T47D (cell line): Measurements from ENCODE around the gene TFPT.

Experiments used
- DNase-seq, 2 experiments: peaks; one replicate each; pipeline versions ENCODE4 v3.0.0 to v3.0.0-alpha.2; 2011 to 2012; ENCODE audit warnings: low read depth in 1 of 2, low spot score in 1 of 2
- JUND ChIP-seq: IDR thresholded peaks from 2 replicates; pipeline ENCODE4 v1.6.1; 2012; ENCODE audit warnings: low read depth
- in situ Hi-C: cut with HindIII; loops from 2 replicates; pipeline ENCODE4 v1.10.0; 2016; ENCODE audit warnings: low sequenced_read_pairs, low pct_unique_long_range_greater_than_20kb

TFPT gene

GRCh38 chr19:54128441-54128725 lies 12.9 kb upstream of the TFPT start:
- in situ Hi-C loops = no loop called here
- DNase-seq = no peak
- no peak for TF ChIP-seq JUND

DNA sequence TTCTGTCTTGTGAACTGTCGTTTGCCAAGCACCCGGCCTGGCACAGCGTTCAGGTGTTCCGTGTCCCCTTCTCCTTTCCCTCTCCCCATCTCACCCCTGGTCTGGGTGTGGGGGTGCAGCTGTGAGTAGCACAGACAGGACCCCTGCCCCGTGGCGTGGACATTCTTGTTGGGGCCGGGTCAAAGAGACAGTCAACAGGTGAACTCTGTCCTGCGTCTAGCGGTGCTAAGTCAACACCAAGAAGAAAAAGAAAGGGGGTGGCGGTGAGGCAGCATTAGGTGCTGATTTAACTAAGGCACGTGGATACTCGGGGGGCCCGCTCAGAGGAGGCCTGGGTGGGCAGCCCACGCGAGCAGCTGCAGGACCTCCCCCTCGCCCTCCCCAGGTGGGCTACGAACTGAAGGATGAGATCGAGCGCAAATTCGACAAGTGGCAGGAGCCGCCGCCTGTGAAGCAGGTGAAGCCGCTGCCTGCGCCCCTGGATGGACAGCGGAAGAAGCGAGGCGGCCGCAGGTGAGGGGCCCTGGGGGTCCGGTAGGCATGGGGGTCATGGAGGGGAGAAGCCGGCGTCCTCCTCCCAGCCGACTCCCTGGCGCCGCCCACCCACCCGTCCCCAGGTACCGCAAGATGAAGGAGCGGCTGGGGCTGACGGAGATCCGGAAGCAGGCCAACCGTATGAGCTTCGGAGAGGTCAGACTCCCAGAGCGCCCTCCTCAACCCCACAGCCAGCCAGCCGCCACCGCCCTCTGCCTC lies 12.4 kb upstream of the TFPT start:
- in situ Hi-C loops = no loop called here
- no peak for TF ChIP-seq JUND
- DNase-seq = no peak

GRCh38 chr19:54125713-54126112 lies 10.3 kb upstream of the TFPT start:
- in situ Hi-C loops = no loop called here
- no peak for DNase-seq
- TF ChIP-seq JUND = no peak

DNA sequence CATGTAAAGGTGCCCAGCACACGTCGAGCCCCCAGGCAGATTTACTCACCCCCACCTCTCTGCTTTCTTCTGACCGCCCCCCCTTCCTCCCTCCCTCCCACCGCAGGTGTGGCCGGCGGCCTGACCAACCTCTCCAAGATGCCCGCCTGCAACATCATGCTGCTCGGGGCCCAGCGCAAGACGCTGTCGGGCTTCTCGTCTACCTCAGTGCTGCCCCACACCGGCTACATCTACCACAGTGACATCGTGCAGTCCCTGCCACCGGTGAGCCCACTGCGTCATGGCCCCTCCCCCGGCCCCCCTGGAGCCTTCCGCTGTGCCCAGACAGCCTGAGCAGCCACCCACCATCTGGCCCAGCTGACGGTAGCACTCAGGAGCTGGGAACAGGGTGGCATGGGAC lies 8.9 kb upstream of the TFPT start:
- TF ChIP-seq JUND = no peak
- DNase-seq = no peak
- in situ Hi-C loops = no loop called here

GRCh38 chr19:54123682-54124081 lies 8.2 kb upstream of the TFPT start:
- no peak for TF ChIP-seq JUND
- DNase-seq = no peak
- in situ Hi-C loops = no loop called here

DNA sequence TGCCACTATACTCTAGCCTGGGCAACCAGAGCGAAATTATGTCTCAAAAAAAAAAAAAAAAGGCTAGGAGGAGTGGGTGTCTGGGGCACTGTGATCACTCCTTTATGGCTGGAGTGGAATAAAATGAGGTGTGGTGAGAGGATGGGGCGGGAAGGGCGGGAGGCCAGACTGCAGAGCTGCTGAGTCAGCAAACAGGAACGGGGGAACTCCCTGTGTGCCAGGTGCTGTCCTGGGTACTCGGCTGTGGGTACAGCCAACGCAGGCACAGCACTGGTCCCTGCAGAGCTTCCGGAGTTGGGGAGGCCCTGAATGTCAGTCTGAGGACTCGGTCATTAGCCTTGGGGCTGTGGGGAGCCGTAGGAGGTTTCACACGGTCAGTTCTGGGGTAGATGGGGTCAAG lies 5.8 kb upstream of the TFPT start:
- in situ Hi-C loops = no loop called here
- no peak for TF ChIP-seq JUND
- DNase-seq = no peak

GRCh38 chr19:54114340-54115108 lies 933 bp downstream of the TFPT start:
- in situ Hi-C loops = no loop called here
- TF ChIP-seq JUND = no peak
- peak; percentile 29 to 52 for DNase-seq

- TF ChIP-seq JUND = no peak
- in situ Hi-C loops = no loop called here
- no peak for DNase-seq
Observed at GRCh38 chr19:54109651-54110050, 5.8 kb downstream of the TFPT start.

GRCh38 chr19:54108496-54108895 lies 7.0 kb downstream of the TFPT start:
- DNase-seq = no peak
- TF ChIP-seq JUND = no peak
- in situ Hi-C loops = no loop called here

DNA sequence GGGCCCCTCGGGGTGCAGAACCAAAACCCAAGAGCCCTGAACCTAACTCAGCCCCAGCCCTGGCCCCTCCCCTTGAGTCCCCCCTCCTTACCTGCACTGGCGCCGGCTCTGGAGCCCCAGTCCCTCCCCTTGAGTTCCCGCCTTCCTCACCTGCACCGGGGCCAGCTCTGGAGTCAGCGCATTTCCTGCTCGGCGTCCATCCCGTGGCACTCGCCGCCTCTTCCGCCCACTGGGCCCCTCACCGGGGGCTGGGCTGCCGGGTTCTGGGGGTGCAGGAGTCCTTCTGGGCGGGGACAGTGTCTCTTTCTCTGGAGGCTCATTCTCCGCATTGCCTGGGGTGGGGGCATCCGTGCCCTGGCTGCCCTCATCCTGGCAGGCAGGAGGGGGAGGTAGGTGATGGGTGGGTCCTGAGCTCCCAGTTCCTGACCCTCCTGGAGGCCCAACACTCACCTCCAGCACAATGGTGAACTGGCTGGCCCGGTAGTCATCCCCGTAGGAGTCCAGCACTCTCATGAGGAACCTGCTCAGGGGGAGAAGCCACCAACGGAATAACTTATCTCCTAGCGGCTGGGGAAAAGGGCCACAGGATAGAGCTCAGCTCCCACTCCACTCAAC lies 7.5 kb downstream of the TFPT start:
- DNase-seq = no peak
- TF ChIP-seq JUND = no peak
- in situ Hi-C loops = no loop called here

DNA sequence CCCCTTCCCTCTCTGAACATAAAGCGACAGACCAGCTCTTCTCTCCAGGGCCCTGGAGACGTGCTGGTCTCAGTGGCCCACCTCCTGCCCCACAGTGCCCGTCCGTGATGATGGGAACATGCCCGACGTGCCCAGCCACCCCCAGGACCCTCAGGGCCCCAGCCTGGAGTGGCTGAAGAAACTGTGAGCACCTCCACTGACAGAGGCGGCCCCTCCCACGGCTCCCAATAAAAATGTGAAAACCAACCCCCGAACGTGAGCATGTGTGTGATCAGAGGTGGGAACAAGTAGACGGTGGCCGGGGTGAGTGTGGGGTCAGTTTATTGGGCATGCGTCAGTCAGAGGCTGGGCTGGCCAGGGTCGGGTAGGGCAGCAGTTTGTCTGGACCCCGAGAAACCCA lies 8.7 kb downstream of the TFPT start:
- no peak for TF ChIP-seq JUND
- in situ Hi-C loops = no loop called here
- no peak for DNase-seq

DNA sequence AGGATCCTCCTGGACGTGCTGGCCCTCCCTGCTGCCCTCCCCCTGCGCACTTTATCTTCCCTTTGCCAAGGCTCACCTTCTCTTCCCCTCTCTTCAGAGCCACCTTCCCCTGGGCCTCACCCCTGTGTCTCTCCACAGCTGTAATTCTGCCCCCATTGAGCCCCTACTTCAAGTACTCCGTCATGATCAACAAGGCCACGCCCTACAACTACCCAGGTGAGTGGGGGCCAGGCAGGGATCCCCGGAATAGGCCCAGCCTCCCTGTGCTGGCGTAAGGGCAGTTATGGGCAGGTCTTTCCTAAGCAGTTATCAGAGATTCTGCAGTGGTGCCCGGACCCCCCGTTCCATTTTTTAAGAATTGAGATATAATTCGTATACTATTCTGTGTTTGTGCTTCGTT lies 9.7 kb downstream of the TFPT start:
- no peak for DNase-seq
- no peak for TF ChIP-seq JUND
- in situ Hi-C loops = no loop called here

DNA sequence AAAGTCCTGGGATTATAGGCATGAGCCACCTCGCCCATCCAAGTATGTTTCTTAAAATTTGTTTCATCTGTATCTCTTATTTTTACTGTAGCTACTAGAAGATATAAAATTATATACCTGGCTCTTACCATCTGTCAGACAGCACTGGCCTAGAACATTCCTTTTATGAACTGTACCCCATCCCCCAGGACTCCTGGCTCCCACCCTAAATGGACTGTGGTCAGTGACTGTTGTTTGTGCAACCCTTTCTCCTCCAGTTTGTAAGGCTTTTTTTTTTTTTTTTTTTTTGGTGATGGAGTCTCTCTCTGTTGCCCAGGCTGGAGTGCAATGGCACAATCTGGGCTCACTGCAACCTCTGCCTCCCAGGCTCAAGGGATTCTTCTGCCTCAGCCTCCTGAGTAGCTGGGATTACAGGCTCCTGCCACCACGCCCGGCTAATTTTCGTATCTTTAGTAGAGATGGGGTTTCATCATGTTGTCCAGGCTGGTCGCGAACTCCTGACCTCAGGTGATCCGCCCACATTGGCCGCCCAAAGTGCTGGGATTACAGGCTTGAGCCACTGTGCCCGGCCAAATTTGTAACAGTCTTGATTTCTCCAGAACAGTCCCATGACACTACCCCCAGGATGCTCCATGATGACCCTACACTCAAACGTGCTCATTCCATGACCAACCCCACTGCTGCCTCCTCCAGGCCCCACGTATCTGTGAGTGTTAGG lies 10.3 kb downstream of the TFPT start:
- no peak for DNase-seq
- in situ Hi-C loops = no loop called here
- TF ChIP-seq JUND = no peak
